Naive thymus-derived CD4-positive, alpha-beta T cell (primary cell): ENCODE data around the gene CNN1. TPM values are rescaled to one million over a fixed set of nuclear protein-coding genes. Genes with fewer than 3 reads are reported as not detected.

Source experiments
- ATAC-seq: fragments of 150-1000 bp; cut with Tn5 transposase; 2 replicates; pipeline ENCODE4 v1.10.0; 2021; ENCODE audit warnings: mild to moderate bottlenecking, moderate library complexity
- CTCF ChIA-PET: fragments of 350-600 bp; sonication (Branson Sonifier 250); formaldehyde crosslinking; loops from one replicate; lab custom pipeline; 2021; ENCODE audit warnings: antibody characterized with exemption; lab: Charles Lee
- POLR2A ChIA-PET: fragments of 350-600 bp; sonication (Branson Sonifier 250); formaldehyde crosslinking; loops from one replicate; lab custom pipeline; 2021; ENCODE audit warnings: antibody characterized with exemption, inconsistent platforms; lab: Charles Lee
- DNase-seq, 9 donors: peaks; one replicate each; pipeline versions ENCODE4 v3.0.0 to v3.0.0-alpha.2; 2020 to 2022; ENCODE audit warnings: mixed read lengths in 1 of 9
- H3K27ac ChIP-seq: one replicate; pipeline ENCODE4 v1.7.0; 2013; ENCODE audit warnings: mild to moderate bottlenecking, low read depth, low read length, moderate library complexity
- H3K27me3 ChIP-seq, 2 donors: one replicate each; pipeline ENCODE4 v1.7.0; 2013; ENCODE audit warnings: low read length in 2 of 2, mild to moderate bottlenecking in 2 of 2, moderate library complexity in 2 of 2; ENCODE audit not compliant: control insufficient read depth in 2 of 2, insufficient read depth in 2 of 2
- H3K36me3 ChIP-seq, 3 experiments: 1 replicate in 2 of 3; 2 replicates in 1 of 3; pipeline ENCODE4 v1.7.0; 2013; ENCODE audit warnings: low read length in 3 of 3, mild to moderate bottlenecking in 3 of 3, moderate library complexity in 1 of 3; ENCODE audit not compliant: insufficient read depth in 3 of 3, control insufficient read depth in 2 of 3
- H3K4me1 ChIP-seq, 2 donors: one replicate each; pipeline ENCODE4 v1.7.0; 2013; ENCODE audit warnings: low read length in 2 of 2, mild to moderate bottlenecking in 2 of 2, moderate library complexity in 1 of 2; ENCODE audit not compliant: control insufficient read depth in 2 of 2, insufficient read depth in 2 of 2
- H3K4me3 ChIP-seq: 2 replicates; pipeline ENCODE4 v1.7.0; 2013; ENCODE audit warnings: mild to moderate bottlenecking, low read length
- H3K9me3 ChIP-seq, 3 experiments: 1 replicate in 2 of 3; 2 replicates in 1 of 3; pipeline ENCODE4 v1.7.0; 2013; ENCODE audit warnings: low read length in 3 of 3; ENCODE audit not compliant: control insufficient read depth in 2 of 3
- H3K27ac Mint-ChIP-seq, 9 donors: one replicate each; pipeline ENCODE4 v1.8.0; 2020 to 2022; ENCODE audit warnings: mixed read lengths in 9 of 9, mild to moderate bottlenecking in 8 of 9, moderate library complexity in 5 of 9, inconsistent platforms in 2 of 9
- H3K27me3 Mint-ChIP-seq, 5 donors: one replicate each; pipeline ENCODE4 v1.8.0; 2021 to 2022; ENCODE audit warnings: mixed read lengths in 5 of 5, mild to moderate bottlenecking in 1 of 5
- H3K36me3 Mint-ChIP-seq, 5 donors: one replicate each; pipeline ENCODE4 v1.8.0; 2020 to 2022; ENCODE audit warnings: mixed read lengths in 5 of 5, mild to moderate bottlenecking in 3 of 5, inconsistent platforms in 1 of 5
- H3K4me1 Mint-ChIP-seq, 7 donors: one replicate each; pipeline ENCODE4 v1.8.0; 2020 to 2022; ENCODE audit warnings: mixed read lengths in 7 of 7, mild to moderate bottlenecking in 3 of 7, inconsistent platforms in 1 of 7
- H3K4me3 Mint-ChIP-seq, 10 donors: one replicate each; pipeline ENCODE4 v1.8.0; 2020 to 2022; ENCODE audit warnings: mild to moderate bottlenecking in 10 of 10, mixed read lengths in 10 of 10, moderate library complexity in 6 of 10, inconsistent platforms in 2 of 10
- H3K9me3 Mint-ChIP-seq, 11 donors: one replicate each; pipeline ENCODE4 v1.8.0; 2020 to 2022; ENCODE audit warnings: mixed read lengths in 11 of 11, mild to moderate bottlenecking in 4 of 11, inconsistent platforms in 1 of 11, moderate library complexity in 1 of 11
- intact Hi-C, 2 donors: fragments of 100-400 bp; cut with micrococcal nuclease; formaldehyde crosslinking; loops; one replicate each; pipeline ENCODE4 v1.15.1; 2023
- polyA plus RNA-seq, 2 donors: library from polyadenylated mRNA; unstranded; fragments of 300-500 nt; fragmentation: Illumina TruSeq; gene quantifications; one replicate each; pipeline ENCODE4 v1.2.3, GENCODE V29; 2021
- total RNA-seq, 6 experiments: library from RNA in 5 of 6; stranded (reverse) in 5 of 6; gene quantifications; 1 replicate in 5 of 6; 2 replicates in 1 of 6; pipeline ENCODE4 v1.2.3 and lab custom pipeline; 2021 to 2026

The CNN1 gene
- total and polyA plus RNA-seq, 7 experiments from 2014 or later: not detected

DNA sequence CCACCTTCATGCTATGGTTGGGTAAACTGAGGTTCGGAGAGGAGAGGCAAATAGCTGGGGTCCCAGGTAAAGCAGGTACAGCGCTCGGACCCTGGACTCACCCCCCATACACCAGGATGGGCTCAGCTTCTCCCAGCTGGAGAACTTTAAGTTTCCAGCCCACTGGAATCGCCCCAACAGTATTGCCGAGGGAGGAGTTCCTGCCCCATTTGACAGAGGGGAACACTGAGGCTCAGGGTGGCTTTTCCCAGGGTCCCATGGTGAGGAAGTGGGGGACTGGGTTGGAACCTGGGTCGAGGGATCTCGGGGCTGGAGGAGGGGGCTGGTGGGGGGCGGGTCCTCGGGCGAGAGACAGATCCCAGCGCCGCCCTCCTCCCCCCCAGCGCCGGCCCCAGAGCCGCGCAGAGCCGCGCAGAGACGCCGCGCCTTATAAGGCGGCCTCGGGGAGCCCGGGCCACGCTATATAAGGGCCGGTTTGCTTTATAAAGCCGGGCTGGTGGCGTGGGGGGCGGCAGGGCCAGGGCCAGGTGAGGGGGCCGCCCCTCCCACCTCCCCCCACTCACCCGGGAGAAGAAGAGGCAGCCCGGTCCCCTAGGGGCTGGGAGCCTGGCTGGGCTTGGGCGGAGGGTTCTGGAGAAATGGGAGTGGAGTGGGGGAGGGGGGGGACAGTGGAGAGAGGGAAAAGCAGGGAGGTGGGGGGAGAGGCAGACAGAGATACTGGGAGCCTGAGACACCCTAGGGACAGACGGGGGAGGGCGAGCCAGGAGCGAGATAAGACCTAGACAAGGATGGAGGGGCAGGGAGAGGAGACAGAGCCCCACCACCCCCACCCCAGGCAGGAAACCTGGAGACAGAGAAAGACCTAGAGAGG is 1.1 kb downstream of the CNN1 start:
- peaks cover 0 to 3% of the 10 kb centered on the region in 2 donors for H3K27me3 ChIP-seq
- peaks cover 5% of the 10 kb centered on the region in 2 donors for H3K4me1 ChIP-seq
- Mint-ChIP-seq H3K4me1 (peaks cover 7 to 18% (median 13%) of the 10 kb centered on the region in 7 donors), H3K27ac (peak overlapping the region in 2 of 9 donors; percentile 61 to 82), H3K4me3 (no peak overlapping the region), H3K27me3 (peaks cover 11 to 33% (median 18%) of the 10 kb centered on the region in 5 donors), H3K9me3 (no peaks in the 10 kb centered on the region), H3K36me3 (no peaks in the 10 kb centered on the region)
- intact Hi-C loops: no loop called here
- no peaks in the 10 kb centered on the region for H3K9me3 ChIP-seq
- no peak overlapping the region for H3K4me3 ChIP-seq
- ATAC-seq (no peak), DNase-seq (no peak)
- CTCF ChIA-PET: interaction anchor here (0.6 kb wide), 2 partner anchors 25 to 1104 kb away, joined by 3 read pairs; no protein-coding TSS in a partner anchor
- POLR2A ChIA-PET: interaction anchor here (0.5 kb wide), 1 partner anchor 10 kb away, joined by 3 read pairs; no protein-coding TSS in a partner anchor
- H3K36me3 ChIP-seq: no peaks in the 10 kb centered on the region
- no peak overlapping the region for H3K27ac ChIP-seq

DNA sequence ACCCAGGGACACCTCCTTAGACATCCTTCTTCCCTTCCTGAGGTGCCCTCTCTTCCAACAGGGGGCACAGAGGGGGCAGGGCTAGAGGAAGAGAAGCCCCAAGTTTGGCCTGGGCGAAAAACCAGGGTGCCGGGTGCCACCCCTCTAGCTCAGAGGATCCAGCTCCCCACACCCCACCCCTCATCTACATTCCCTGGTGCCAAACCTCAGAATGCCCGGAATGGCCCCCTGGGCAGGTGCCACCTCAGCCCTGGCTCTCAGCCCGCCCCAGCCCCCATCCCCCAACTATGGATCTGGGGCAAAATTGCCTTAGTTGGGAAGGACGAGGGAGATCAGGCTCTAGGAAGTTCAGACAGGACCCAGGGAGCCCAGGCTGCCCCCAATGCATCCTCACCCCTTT is 2.0 kb downstream of the CNN1 start:
- Mint-ChIP-seq H3K9me3 (no peaks in the 10 kb centered on the region), H3K27me3 (peaks cover 11 to 28% (median 21%) of the 10 kb centered on the region in 5 donors), H3K36me3 (no peaks in the 10 kb centered on the region), H3K27ac (no peak overlapping the region), H3K4me1 (peaks cover 1 to 12% (median 9%) of the 10 kb centered on the region in 7 donors), H3K4me3 (no peak overlapping the region)
- ChIA-PET POLR2A (no interaction called here), CTCF (no interaction called here)
- peaks cover 0 to 3% of the 10 kb centered on the region in 2 donors for H3K27me3 ChIP-seq
- DNase-seq: no peak
- intact Hi-C loops: no loop called here
- no peaks in the 10 kb centered on the region for H3K36me3 ChIP-seq
- H3K27ac ChIP-seq: no peak overlapping the region
- H3K9me3 ChIP-seq: no peaks in the 10 kb centered on the region
- no peak overlapping the region for H3K4me3 ChIP-seq
- ATAC-seq: no peak
- H3K4me1 ChIP-seq: peaks cover 5% of the 10 kb centered on the region in 2 donors

DNA sequence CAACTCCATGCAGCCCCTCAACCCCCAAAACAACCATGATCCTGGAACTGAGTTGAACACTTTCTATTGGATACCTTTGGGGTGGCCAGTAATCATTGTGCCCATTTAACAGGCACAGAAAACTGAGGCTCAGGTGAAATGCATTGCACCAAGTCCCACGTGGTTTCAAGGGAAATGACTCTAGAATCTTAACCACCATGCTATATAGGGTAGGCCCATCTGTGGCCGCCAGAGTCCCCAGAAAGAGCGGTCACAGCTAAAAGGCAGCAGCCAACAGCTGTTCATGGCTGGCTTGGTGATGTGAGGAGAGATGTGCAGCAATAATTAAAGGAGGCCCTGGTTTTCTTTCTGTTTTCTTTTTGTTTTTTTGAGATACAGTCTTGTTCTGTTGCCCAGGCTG is 2.6 kb downstream of the CNN1 start:
- H3K4me3 Mint-ChIP-seq: no peak overlapping the region
- ATAC-seq (no peak), DNase-seq (no peak)
- Histone ChIP-seq H3K4me3 (no peak overlapping the region), H3K9me3 (no peaks in the 10 kb centered on the region), H3K27me3 (peaks cover 0 to 3% of the 10 kb centered on the region in 2 donors), H3K27ac (no peak overlapping the region), H3K4me1 (peaks cover 3 to 5% of the 10 kb centered on the region in 2 donors), H3K36me3 (no peaks in the 10 kb centered on the region)
- CTCF ChIA-PET: interaction anchor here (0.7 kb wide), 1 partner anchor 298 kb away, joined by 3 read pairs; no protein-coding TSS in a partner anchor
- peaks cover 11 to 27% (median 21%) of the 10 kb centered on the region in 5 donors for H3K27me3 Mint-ChIP-seq
- POLR2A ChIA-PET: no interaction called here
- H3K4me1 Mint-ChIP-seq: peaks cover 0 to 9% (median 6%) of the 10 kb centered on the region in 7 donors
- no peak overlapping the region for H3K27ac Mint-ChIP-seq
- intact Hi-C loops: no loop called here
- no peaks in the 10 kb centered on the region for H3K9me3 Mint-ChIP-seq
- no peaks in the 10 kb centered on the region for H3K36me3 Mint-ChIP-seq

DNA sequence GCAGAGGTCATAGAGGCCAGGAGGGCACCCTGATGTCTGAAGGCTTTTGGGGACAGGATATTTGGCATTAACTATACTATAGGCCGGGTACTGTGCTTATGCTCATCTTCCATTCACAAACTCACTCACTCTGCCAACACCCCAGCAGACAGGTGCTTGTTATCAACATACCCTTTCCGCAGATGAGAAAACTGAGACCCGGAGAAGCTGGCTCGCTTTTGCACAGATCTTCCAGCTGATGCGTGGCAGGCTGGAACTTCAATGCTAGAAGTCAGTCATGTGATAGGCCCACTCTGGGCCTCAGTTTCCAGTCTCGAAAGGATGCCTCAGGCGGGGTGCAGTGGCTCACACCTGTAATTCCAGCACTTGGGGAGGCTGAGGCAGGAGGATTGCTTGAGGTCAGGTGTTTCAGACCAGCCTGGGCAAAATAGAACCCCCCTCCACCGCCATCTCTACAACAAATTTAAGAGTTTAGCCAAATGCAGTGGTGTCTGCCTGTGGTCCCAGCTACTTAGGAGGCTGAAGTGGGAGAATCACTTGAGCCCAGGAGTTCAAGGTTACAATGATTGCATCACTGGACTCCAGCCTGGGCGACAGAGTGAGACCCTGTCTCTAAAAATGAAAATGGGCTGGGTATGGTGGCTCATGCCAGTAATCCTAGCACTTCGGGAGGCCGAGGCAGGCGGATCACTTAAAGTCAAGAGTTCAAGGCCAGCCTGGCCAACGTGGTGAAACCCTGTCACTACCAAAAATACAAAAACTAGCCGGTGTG is 9.5 kb downstream of the CNN1 start:
- ChIA-PET POLR2A (interaction anchor here (0.9 kb wide), 1 partner anchor 13 kb away, joined by 4 read pairs; no protein-coding TSS in a partner anchor), CTCF (interaction anchor here (0.7 kb wide), 1 partner anchor 63 kb away, joined by 3 read pairs; no protein-coding TSS in a partner anchor)
- H3K27ac ChIP-seq: no peak overlapping the region
- Mint-ChIP-seq H3K36me3 (peaks cover 0 to 3% (median 0%) of the 10 kb centered on the region in 5 donors), H3K4me1 (no peaks in the 10 kb centered on the region), H3K4me3 (no peak overlapping the region), H3K27me3 (peaks cover 0 to 9% (median 0%) of the 10 kb centered on the region in 5 donors), H3K27ac (no peak overlapping the region), H3K9me3 (no peaks in the 10 kb centered on the region)
- no peak for DNase-seq
- H3K36me3 ChIP-seq: peaks cover 0 to 17% (median 0%) of the 10 kb centered on the region in 3 experiments
- H3K4me3 ChIP-seq: no peak overlapping the region
- no peak for ATAC-seq
- intact Hi-C loops: no loop called here
- no peaks in the 10 kb centered on the region for H3K27me3 ChIP-seq
- no peaks in the 10 kb centered on the region for H3K9me3 ChIP-seq
- no peaks in the 10 kb centered on the region for H3K4me1 ChIP-seq

DNA sequence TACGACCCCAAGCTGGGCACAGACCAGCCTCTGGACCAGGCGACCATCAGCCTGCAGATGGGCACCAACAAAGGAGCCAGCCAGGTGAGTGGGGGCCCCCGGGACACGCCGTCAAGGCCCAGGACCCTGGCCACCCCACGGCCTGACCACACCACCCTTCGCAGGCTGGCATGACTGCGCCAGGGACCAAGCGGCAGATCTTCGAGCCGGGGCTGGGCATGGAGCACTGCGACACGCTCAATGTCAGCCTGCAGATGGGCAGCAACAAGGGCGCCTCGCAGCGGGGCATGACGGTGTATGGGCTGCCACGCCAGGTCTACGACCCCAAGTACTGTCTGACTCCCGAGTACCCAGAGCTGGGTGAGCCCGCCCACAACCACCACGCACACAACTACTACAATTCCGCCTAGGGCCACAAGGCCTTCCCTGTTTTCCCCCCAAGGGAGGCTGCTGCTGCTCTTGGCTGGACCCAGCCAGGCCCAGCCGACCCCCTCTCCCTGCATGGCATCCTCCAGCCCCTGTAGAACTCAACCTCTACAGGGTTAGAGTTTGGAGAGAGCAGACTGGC is 10.8 kb downstream of the CNN1 start:
- Mint-ChIP-seq H3K4me3 (no peak overlapping the region), H3K9me3 (no peaks in the 10 kb centered on the region), H3K4me1 (peaks cover 0 to 6% (median 0%) of the 10 kb centered on the region in 7 donors), H3K36me3 (peaks cover 0 to 8% (median 0%) of the 10 kb centered on the region in 5 donors), H3K27me3 (peaks cover 0 to 5% (median 0%) of the 10 kb centered on the region in 5 donors), H3K27ac (no peak overlapping the region)
- DNase-seq (no peak), ATAC-seq (no peak)
- intact Hi-C loops: no loop called here
- Histone ChIP-seq H3K27me3 (no peaks in the 10 kb centered on the region), H3K4me1 (no peaks in the 10 kb centered on the region), H3K36me3 (peaks cover 0 to 31% (median 5%) of the 10 kb centered on the region in 3 experiments), H3K27ac (no peak overlapping the region), H3K4me3 (no peak overlapping the region), H3K9me3 (no peaks in the 10 kb centered on the region)
- POLR2A ChIA-PET: no interaction called here
- CTCF ChIA-PET: no interaction called here

DNA sequence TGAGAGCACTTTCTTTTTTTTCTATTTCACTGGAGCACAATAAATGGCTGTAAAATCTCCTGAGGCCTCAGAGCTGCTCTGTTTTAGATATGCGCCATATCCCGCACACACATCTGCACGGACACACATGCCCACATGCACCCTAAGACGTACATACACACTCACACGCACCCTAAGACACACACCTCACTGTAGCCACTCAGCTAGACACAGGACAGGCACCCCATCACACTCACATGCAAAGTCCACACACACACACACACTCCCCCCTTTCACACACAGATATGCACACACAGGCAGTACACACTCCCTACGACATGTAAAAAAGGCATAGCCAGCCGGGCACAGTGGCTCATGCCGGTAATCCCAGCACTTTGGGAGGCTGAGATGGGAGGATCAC is 11.6 kb downstream of the CNN1 start:
- Mint-ChIP-seq H3K27ac (peak overlapping the region in 1 of 9 donors; percentile 64), H3K27me3 (peaks cover 0 to under 1% (median 0%) of the 10 kb centered on the region in 5 donors), H3K4me1 (peaks cover under 1 to 6% (median 1%) of the 10 kb centered on the region in 7 donors), H3K9me3 (no peaks in the 10 kb centered on the region), H3K4me3 (no peak overlapping the region), H3K36me3 (peaks cover 0 to 8% (median 0%) of the 10 kb centered on the region in 5 donors)
- Histone ChIP-seq H3K4me3 (no peak overlapping the region), H3K27ac (no peak overlapping the region), H3K36me3 (peaks cover 0 to 37% (median 5%) of the 10 kb centered on the region in 3 experiments), H3K27me3 (no peaks in the 10 kb centered on the region), H3K9me3 (no peaks in the 10 kb centered on the region), H3K4me1 (no peaks in the 10 kb centered on the region)
- no peak for DNase-seq
- intact Hi-C loops: no loop called here
- ChIA-PET CTCF (interaction anchor here (0.8 kb wide), 1 partner anchor 10 kb away, joined by 3 read pairs; no protein-coding TSS in a partner anchor), POLR2A (no interaction called here)
- ATAC-seq: no peak
